Liver (tissue), 3 donors: ENCODE results near the gene WDR3.

Source experiments
- ATF3 ChIP-seq: IDR thresholded peaks from 2 replicates; pipeline ENCODE4 v1.6.1; 2016; ENCODE audit warnings: antibody characterized with exemption
- CTCF ChIP-seq: fragments of 150-350 bp; IDR thresholded peaks from 2 replicates; pipeline ENCODE4 v1.5.1; 2017; ENCODE audit warnings: improper control_type of control experiment, low read depth, low read length; ENCODE audit not compliant: missing input control
- EGR1 ChIP-seq, 2 donors: IDR thresholded peaks; 2 replicates each; pipeline ENCODE4 v1.6.1; 2016 to 2018; ENCODE audit warnings: antibody characterized with exemption in 2 of 2, low read depth in 2 of 2
- FOXA1 ChIP-seq: IDR thresholded peaks from 2 replicates; pipeline ENCODE4 v1.6.1; 2016; ENCODE audit warnings: antibody characterized with exemption
- GABPA ChIP-seq, 2 donors: IDR thresholded peaks in 1 of 2; conservative IDR thresholded peaks in 1 of 2; 2 replicates each; pipeline ENCODE4 v1.6.1; 2016; ENCODE audit warnings: antibody characterized with exemption in 2 of 2, mild to moderate bottlenecking in 1 of 2, moderate library complexity in 1 of 2
- HNF4A ChIP-seq, 2 donors: conservative IDR thresholded peaks; 2 replicates each; pipeline ENCODE4 v1.6.1; 2016; ENCODE audit warnings: antibody characterized with exemption in 2 of 2, mild to moderate bottlenecking in 2 of 2
- JUND ChIP-seq, 2 donors: IDR thresholded peaks; 2 replicates each; pipeline ENCODE4 v1.6.1; 2016; ENCODE audit warnings: antibody characterized with exemption in 2 of 2
- MAX ChIP-seq: IDR thresholded peaks from 2 replicates; pipeline ENCODE4 v1.6.1; 2016; ENCODE audit warnings: antibody characterized with exemption
- RAD21 ChIP-seq, 2 donors: IDR thresholded peaks; 2 replicates each; pipeline ENCODE4 v1.6.1; 2016; ENCODE audit warnings: antibody characterized with exemption in 2 of 2, mild to moderate bottlenecking in 2 of 2
- SP1 ChIP-seq: IDR thresholded peaks from 2 replicates; pipeline ENCODE4 v1.6.1; 2018; ENCODE audit warnings: antibody characterized with exemption, mild to moderate bottlenecking
- TAF1 ChIP-seq: conservative IDR thresholded peaks from 2 replicates; pipeline ENCODE4 v1.6.1; 2016; ENCODE audit warnings: antibody characterized with exemption, mild to moderate bottlenecking
- YY1 ChIP-seq: IDR thresholded peaks from 2 replicates; pipeline ENCODE4 v1.6.1; 2016; ENCODE audit warnings: antibody characterized with exemption, mild to moderate bottlenecking
- ZBTB33 ChIP-seq: IDR thresholded peaks from 2 replicates; pipeline ENCODE4 v1.6.1; 2016; ENCODE audit warnings: antibody characterized with exemption
- donor health status: healthy.
- donor health status: healthy.

GRCh38 chr1:117890452-117890851 lies 39.1 kb upstream of the WDR3 start:
- TF ChIP-seq SP1 (no peak), CTCF (no peak), GABPA (IDR thresholded peaks at IDR 0.05 in 1 of 2, conservative IDR thresholded peaks at IDR 0.05 in 1 of 2) (no peak), FOXA1 (no peak), EGR1 (IDR thresholded peaks at IDR 0.05; ENCODE audit: low read depth in 2 of 2) (no peak), HNF4A (conservative IDR thresholded peaks at IDR 0.05) (no peak), TAF1 (no peak), RAD21 (IDR thresholded peaks at IDR 0.05) (no peak), MAX (no peak), ATF3 (no peak), YY1 (no peak), ZBTB33 (no peak), JUND (IDR thresholded peaks at IDR 0.05) (no peak)
